Testis (tissue), 2 donors: ENCODE results near the gene CLASRP.

Experiments
- CTCF ChIP-seq, 3 experiments: fragments of 450-650 bp in 2 of 3; fragments of 200-600 bp in 1 of 3; sonication (generic) in 1 of 3; IDR thresholded peaks; one replicate each; pipeline ENCODE4 v1.5.1; 2016 to 2019; ENCODE audit warnings: antibody characterized with exemption in 3 of 3, mild to moderate bottlenecking in 2 of 3, moderate library complexity in 1 of 3
- POLR2A ChIP-seq: fragments of 450-650 bp; IDR thresholded peaks from one replicate; pipeline ENCODE4 v1.6.1; 2017; ENCODE audit warnings: antibody characterized with exemption, mild to moderate bottlenecking, moderate library complexity

- no peak for TF ChIP-seq POLR2A
- no peak for TF ChIP-seq CTCF (IDR thresholded peaks at IDR 0.05)
Measured at GRCh38 chr19:45103156-45103507, 64.3 kb downstream of the CLASRP start.
